Inferior parietal cortex (tissue), 1 donor: ENCODE measurements around the gene USP17L24.
"Not testable (repeated sequence)": the region's sequence is repeated elsewhere in the genome, so short reads cannot be mapped to it uniquely, and the experiment has no call there.

Source experiments
- DNase-seq: peaks from one replicate; pipeline ENCODE4 v3.0.0-alpha.2; 2016; ENCODE audit errors: extremely low spot score

USP17L24 gene

GRCh38 chr4:9324865-9325264, at the start of gene USP17L24:
USP17L24 (plus strand) TSS chr4:9325165; CDS start chr4:9325165, 0 bp downstream.
- DNase-seq: not testable (repeated sequence)

DNA sequence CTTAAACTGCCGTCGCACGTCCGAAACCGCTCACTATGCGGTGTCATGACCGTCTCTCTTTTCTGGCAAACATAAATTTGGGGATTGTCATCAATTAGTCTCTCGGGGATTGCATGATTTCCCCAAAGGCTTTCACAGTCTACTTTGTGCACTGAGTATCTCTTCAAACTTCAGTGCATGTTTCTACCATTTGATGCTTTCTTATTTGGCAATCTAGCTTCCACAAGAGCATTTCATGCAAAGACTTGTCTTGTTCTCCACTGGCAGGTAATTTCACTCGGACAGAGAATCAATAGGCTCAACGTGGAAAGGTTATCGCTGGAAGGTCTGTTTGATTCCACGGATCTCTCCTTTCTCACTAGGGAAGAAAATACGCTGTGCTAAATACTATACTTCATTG, 774 bp upstream of the USP17L24 start:
- DNase-seq: not testable (repeated sequence)

- DNase-seq: not testable (repeated sequence)
Observed at GRCh38 chr4:9329611-9330010, 4.6 kb downstream of the USP17L24 start, which contains the start of gene USP17L25. USP17L25 (plus strand) TSS chr4:9329911; CDS start chr4:9329911, 0 bp downstream.

DNA sequence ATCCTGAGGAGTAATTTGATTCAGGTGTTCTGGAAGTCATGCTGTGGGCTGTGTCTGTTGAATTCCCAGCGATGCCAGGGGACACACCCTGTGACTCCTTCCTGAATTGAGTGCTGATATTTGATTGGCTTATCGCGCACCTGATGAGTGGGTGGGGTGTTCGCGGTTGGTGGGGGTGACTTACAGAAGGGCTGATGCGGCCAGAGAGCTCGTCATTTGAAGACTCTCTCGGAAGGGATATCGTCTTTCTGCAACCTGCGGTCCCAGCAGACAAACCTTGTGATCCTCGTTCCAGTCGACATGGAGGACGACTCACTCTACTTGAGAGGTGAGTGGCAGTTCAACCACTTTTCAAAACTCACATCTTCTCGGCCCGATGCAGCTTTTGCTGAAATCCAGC, 9.4 kb downstream of the USP17L24 start, which contains the start of gene USP17L26:
USP17L26 (plus strand) TSS at position 301 of the 400 bp plus-strand sequence; CDS start at position 301, 0 bp downstream.
- DNase-seq: not testable (repeated sequence)

GRCh38 chr4:9339103-9339502, 14.1 kb downstream of the USP17L24 start, which contains the start of gene USP17L5:
USP17L5 (plus strand) TSS chr4:9339403; CDS start chr4:9339403, 0 bp downstream.
- DNase-seq: not testable (repeated sequence)

DNA sequence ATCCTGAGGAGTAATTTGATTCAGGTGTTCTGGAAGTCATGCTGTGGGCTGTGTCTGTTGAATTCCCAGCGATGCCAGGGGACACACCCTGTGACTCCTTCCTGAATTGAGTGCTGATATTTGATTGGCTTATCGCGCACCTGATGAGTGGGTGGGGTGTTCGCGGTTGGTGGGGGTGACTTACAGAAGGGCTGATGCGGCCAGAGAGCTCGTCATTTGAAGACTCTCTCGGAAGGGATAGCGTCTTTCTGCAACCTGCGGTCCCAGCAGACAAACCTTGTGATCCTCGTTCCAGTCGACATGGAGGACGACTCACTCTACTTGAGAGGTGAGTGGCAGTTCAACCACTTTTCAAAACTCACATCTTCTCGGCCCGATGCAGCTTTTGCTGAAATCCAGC, 18.9 kb downstream of the USP17L24 start, which contains the start of gene USP17L27:
USP17L27 (plus strand) TSS at position 301 of the 400 bp plus-strand sequence; CDS start at position 301, 0 bp downstream.
- not testable (repeated sequence) for DNase-seq

DNA sequence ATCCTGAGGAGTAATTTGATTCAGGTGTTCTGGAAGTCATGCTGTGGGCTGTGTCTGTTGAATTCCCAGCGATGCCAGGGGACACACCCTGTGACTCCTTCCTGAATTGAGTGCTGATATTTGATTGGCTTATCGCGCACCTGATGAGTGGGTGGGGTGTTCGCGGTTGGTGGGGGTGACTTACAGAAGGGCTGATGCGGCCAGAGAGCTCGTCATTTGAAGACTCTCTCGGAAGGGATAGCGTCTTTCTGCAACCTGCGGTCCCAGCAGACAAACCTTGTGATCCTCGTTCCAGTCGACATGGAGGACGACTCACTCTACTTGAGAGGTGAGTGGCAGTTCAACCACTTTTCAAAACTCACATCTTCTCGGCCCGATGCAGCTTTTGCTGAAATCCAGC, 23.6 kb downstream of the USP17L24 start, which contains the start of gene USP17L28:
USP17L28 (plus strand) TSS at position 301 of the 400 bp plus-strand sequence; CDS start at position 301, 0 bp downstream.
- not testable (repeated sequence) for DNase-seq

- not testable (repeated sequence) for DNase-seq
Observed at GRCh38 chr4:9350866-9351265, 25.9 kb downstream of the USP17L24 start.

DNA sequence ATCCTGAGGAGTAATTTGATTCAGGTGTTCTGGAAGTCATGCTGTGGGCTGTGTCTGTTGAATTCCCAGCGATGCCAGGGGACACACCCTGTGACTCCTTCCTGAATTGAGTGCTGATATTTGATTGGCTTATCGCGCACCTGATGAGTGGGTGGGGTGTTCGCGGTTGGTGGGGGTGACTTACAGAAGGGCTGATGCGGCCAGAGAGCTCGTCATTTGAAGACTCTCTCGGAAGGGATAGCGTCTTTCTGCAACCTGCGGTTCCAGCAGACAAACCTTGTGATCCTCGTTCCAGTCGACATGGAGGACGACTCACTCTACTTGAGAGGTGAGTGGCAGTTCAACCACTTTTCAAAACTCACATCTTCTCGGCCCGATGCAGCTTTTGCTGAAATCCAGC, 28.4 kb downstream of the USP17L24 start, which contains the start of gene USP17L29:
USP17L29 (plus strand) TSS at position 301 of the 400 bp plus-strand sequence; CDS start at position 301, 0 bp downstream.
- DNase-seq: not testable (repeated sequence)

DNA sequence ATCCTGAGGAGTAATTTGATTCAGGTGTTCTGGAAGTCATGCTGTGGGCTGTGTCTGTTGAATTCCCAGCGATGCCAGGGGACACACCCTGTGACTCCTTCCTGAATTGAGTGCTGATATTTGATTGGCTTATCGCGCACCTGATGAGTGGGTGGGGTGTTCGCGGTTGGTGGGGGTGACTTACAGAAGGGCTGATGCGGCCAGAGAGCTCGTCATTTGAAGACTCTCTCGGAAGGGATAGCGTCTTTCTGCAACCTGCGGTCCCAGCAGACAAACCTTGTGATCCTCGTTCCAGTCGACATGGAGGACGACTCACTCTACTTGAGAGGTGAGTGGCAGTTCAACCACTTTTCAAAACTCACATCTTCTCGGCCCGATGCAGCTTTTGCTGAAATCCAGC, 37.9 kb downstream of the USP17L24 start, which contains the start of gene USP17L30:
USP17L30 (plus strand) TSS at position 301 of the 400 bp plus-strand sequence; CDS start at position 301, 0 bp downstream.
- not testable (repeated sequence) for DNase-seq
